Endothelial cell (in vitro differentiated cells): ENCODE results near the gene ELF1. TPM values are rescaled to one million over a fixed set of nuclear protein-coding genes. Genes with fewer than 3 reads are reported as not detected.
A peak's percentile ranks its signal among the peaks of the same experiment; 100 is the strongest.

Source experiments
- DNase-seq: peaks from one replicate; pipeline ENCODE4 v3.0.0; 2021; ENCODE audit warnings: low spot score
- H3K27ac Mint-ChIP-seq: one replicate; pipeline ENCODE4 v1.8.0; 2021; ENCODE audit warnings: mixed read lengths, inconsistent platforms; ENCODE audit not compliant: unreplicated experiment
- H3K27me3 Mint-ChIP-seq: one replicate; pipeline ENCODE4 v1.8.0; 2021; ENCODE audit warnings: mild to moderate bottlenecking, moderate library complexity, mixed read lengths, inconsistent platforms; ENCODE audit not compliant: unreplicated experiment
- H3K36me3 Mint-ChIP-seq: one replicate; pipeline ENCODE4 v1.8.0; 2021; ENCODE audit warnings: mild to moderate bottlenecking, low read depth, mixed read lengths, inconsistent platforms; ENCODE audit not compliant: unreplicated experiment
- H3K4me1 Mint-ChIP-seq: one replicate; pipeline ENCODE4 v1.8.0; 2021; ENCODE audit warnings: mild to moderate bottlenecking, mixed read lengths, inconsistent platforms; ENCODE audit not compliant: unreplicated experiment
- H3K4me3 Mint-ChIP-seq: one replicate; pipeline ENCODE4 v1.8.0; 2021; ENCODE audit warnings: mild to moderate bottlenecking, mixed read lengths, inconsistent platforms; ENCODE audit not compliant: unreplicated experiment
- H3K9me3 Mint-ChIP-seq: one replicate; pipeline ENCODE4 v1.8.0; 2021; ENCODE audit warnings: mixed read lengths, inconsistent platforms; ENCODE audit not compliant: unreplicated experiment
- CTCF ChIP-seq: fragments of 200-600 bp; sonication (generic); IDR thresholded peaks from one replicate; pipeline ENCODE4 v1.5.0; 2021; ENCODE audit warnings: antibody characterized with exemption; ENCODE audit not compliant: unreplicated experiment
- total RNA-seq: library from RNA; stranded (reverse); fragmentation: NEBNext Ultra II Directional; extraction: Animal tissue kit (Norgen Biotek cat#: 25700); gene quantifications from one replicate; pipeline ENCODE4 v1.2.1, GENCODE V29; 2021; ENCODE audit not compliant: unreplicated experiment

ELF1 gene
- total RNA-seq, 1 donor from 2014 or later, result 46.0 TPM

- Mint-ChIP-seq H3K36me3 (peaks cover under 1% of the 10 kb centered on the region), H3K9me3 (no peaks in the 10 kb centered on the region), H3K27ac (no peak overlapping the region), H3K4me1 (no peaks in the 10 kb centered on the region), H3K4me3 (no peak overlapping the region), H3K27me3 (no peaks in the 10 kb centered on the region)
- DNase-seq, result no peak
- TF ChIP-seq CTCF, result no peak
Observed at GRCh38 chr13:40963927-40964326, 55.2 kb downstream of the ELF1 start.

GRCh38 chr13:40961826-40962225 lies 57.3 kb downstream of the ELF1 start:
- no peak for DNase-seq
- H3K27me3 Mint-ChIP-seq, result peaks cover 2% of the 10 kb centered on the region
- no peaks in the 10 kb centered on the region for H3K9me3 Mint-ChIP-seq
- no peak for TF ChIP-seq CTCF
- H3K36me3 Mint-ChIP-seq, result peaks cover 17% of the 10 kb centered on the region
- H3K27ac Mint-ChIP-seq, result no peak overlapping the region
- no peak overlapping the region for H3K4me3 Mint-ChIP-seq
- H3K4me1 Mint-ChIP-seq, result no peaks in the 10 kb centered on the region

- Mint-ChIP-seq H3K4me3 (no peak overlapping the region), H3K36me3 (peaks cover 23% of the 10 kb centered on the region), H3K9me3 (no peaks in the 10 kb centered on the region), H3K4me1 (no peaks in the 10 kb centered on the region), H3K27ac (no peak overlapping the region), H3K27me3 (peaks cover 2% of the 10 kb centered on the region)
- no peak for DNase-seq
- TF ChIP-seq CTCF, result no peak
Observed at GRCh38 chr13:40961214-40961613, 57.9 kb downstream of the ELF1 start.

GRCh38 chr13:40960716-40961115 lies 58.4 kb downstream of the ELF1 start:
- no peak for TF ChIP-seq CTCF
- Mint-ChIP-seq H3K27me3 (peaks cover 2% of the 10 kb centered on the region), H3K9me3 (no peaks in the 10 kb centered on the region), H3K4me1 (no peaks in the 10 kb centered on the region), H3K4me3 (no peak overlapping the region), H3K36me3 (peaks cover 26% of the 10 kb centered on the region), H3K27ac (no peak overlapping the region)
- DNase-seq, result no peak

- DNase-seq, result no peak
- peaks cover 6% of the 10 kb centered on the region for H3K9me3 Mint-ChIP-seq
- H3K27ac Mint-ChIP-seq, result no peak overlapping the region
- peak overlapping the region; percentile 3 for H3K4me3 Mint-ChIP-seq
- H3K27me3 Mint-ChIP-seq, result peaks cover 7% of the 10 kb centered on the region
- no peak for TF ChIP-seq CTCF
- no peaks in the 10 kb centered on the region for H3K4me1 Mint-ChIP-seq
- peaks cover 32% of the 10 kb centered on the region for H3K36me3 Mint-ChIP-seq
Observed at GRCh38 chr13:40958655-40959054, 60.5 kb downstream of the ELF1 start.
